Measurements from ENCODE around the gene SND1.

SND1 gene

DNA sequence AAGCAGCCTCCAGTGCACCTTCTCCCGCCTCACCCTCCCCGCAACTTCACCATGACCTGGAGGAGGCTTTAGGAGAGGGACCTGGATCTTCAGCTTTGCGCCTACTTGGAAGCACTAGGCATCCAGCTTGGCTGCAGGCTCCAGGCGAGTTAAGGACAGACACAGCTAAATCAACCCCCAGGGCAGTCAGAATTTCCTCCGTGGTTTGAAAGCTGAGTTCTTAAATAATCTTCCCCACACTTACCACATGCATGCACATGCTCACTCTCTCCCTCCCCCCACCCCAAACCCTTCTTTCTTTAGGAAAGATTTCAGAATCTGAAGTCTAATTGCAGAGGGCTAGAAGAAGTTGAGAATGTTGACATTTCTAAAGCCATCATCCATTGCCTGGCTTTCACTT is 416.0 kb downstream of the SND1 start:
- TF ChIP-seq, protein P1, sequence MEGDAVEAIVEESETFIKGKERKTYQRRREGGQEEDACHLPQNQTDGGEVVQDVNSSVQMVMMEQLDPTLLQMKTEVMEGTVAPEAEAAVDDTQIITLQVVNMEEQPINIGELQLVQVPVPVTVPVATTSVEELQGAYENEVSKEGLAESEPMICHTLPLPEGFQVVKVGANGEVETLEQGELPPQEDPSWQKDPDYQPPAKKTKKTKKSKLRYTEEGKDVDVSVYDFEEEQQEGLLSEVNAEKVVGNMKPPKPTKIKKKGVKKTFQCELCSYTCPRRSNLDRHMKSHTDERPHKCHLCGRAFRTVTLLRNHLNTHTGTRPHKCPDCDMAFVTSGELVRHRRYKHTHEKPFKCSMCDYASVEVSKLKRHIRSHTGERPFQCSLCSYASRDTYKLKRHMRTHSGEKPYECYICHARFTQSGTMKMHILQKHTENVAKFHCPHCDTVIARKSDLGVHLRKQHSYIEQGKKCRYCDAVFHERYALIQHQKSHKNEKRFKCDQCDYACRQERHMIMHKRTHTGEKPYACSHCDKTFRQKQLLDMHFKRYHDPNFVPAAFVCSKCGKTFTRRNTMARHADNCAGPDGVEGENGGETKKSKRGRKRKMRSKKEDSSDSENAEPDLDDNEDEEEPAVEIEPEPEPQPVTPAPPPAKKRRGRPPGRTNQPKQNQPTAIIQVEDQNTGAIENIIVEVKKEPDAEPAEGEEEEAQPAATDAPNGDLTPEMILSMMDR (IDR thresholded peaks at IDR 0.05; ENCODE audit: borderline replicate concordance, control extremely low read depth, extremely low read depth, insufficient read depth, missing control alignments) = no peak
- DNase-seq (ENCODE audit: low spot score) = no peak
- in situ Hi-C loops (cut with MboI; ENCODE audit: low sequenced_read_pairs, unreplicated experiment) = no loop called here

DNA sequence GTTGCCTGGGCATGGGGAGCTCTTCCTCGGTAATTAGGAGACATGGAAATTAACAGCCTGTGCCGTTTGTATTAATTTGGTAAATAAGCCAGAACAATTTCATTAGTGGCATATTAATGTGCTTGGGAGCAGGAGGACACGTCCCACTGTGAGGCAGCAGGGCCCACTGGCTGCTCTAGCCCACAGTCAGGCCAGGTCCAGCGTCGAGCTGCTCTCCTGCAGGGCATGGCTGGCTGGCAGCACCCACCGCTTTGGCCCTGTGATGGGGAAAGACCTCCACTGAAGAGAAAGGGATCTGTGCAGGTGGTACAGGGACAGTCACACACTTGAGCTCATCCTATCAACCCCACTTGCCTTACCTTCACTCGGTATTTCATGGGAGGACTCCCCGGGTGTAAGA is 416.8 kb downstream of the SND1 start:
- TF ChIP-seq, protein P1 (IDR thresholded peaks at IDR 0.05; ENCODE audit: borderline replicate concordance, control extremely low read depth, extremely low read depth, insufficient read depth, missing control alignments) = no peak
- peak; percentile 8 for DNase-seq (ENCODE audit: low spot score)
- in situ Hi-C loops (cut with MboI; ENCODE audit: low sequenced_read_pairs, unreplicated experiment) = no loop called here

- DNase-seq (ENCODE audit: low spot score) = peak; percentile 6
- TF ChIP-seq, protein P1 (IDR thresholded peaks at IDR 0.05; ENCODE audit: borderline replicate concordance, control extremely low read depth, extremely low read depth, insufficient read depth, missing control alignments) = no peak
- in situ Hi-C loops (cut with MboI; ENCODE audit: low sequenced_read_pairs, unreplicated experiment) = no loop called here
Measured at GRCh38 chr7:128069373-128070364, 417.7 kb downstream of the SND1 start.

GRCh38 chr7:128071376-128071775 is 419.4 kb downstream of the SND1 start:
- TF ChIP-seq, protein P1 (IDR thresholded peaks at IDR 0.05; ENCODE audit: borderline replicate concordance, control extremely low read depth, extremely low read depth, insufficient read depth, missing control alignments) = no peak
- peak; percentile 9 for DNase-seq (ENCODE audit: low spot score)
- in situ Hi-C loops (cut with MboI; ENCODE audit: low sequenced_read_pairs, unreplicated experiment) = no loop called here

DNA sequence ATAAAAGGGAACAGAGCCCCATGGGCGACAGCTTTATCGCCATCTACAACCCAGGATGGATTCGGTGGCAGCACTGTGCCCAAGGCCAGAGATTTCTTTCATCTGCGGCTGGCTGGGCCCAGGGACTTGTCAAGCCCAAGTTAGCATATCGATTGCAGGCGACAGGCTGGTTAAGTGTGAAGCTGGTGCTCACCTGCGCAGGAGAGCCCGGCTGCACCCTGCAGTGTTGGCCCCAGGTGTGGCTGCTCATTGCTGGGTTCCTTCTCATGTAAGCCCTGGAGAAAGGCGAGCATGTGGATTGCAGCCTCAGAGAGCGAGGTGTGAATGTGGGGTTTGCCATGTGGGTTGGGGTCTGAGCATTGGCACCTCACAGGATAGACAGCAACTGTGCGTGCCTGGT is 419.8 kb downstream of the SND1 start:
- in situ Hi-C loops (cut with MboI; ENCODE audit: low sequenced_read_pairs, unreplicated experiment) = no loop called here
- TF ChIP-seq, protein P1 (IDR thresholded peaks at IDR 0.05; ENCODE audit: borderline replicate concordance, control extremely low read depth, extremely low read depth, insufficient read depth, missing control alignments) = no peak
- DNase-seq (ENCODE audit: low spot score) = no peak

GRCh38 chr7:128073671-128074310 is 421.8 kb downstream of the SND1 start:
- DNase-seq (ENCODE audit: low spot score) = peak; percentile 11
- in situ Hi-C loops (cut with MboI; ENCODE audit: low sequenced_read_pairs, unreplicated experiment) = no loop called here
- TF ChIP-seq, protein P1 (IDR thresholded peaks at IDR 0.05; ENCODE audit: borderline replicate concordance, control extremely low read depth, extremely low read depth, insufficient read depth, missing control alignments) = no peak

Measured in GM13976 (cell line).